GM18873 (cell line): Measurements from ENCODE around the gene PHF20.
A peak's percentile ranks its signal among the peaks of the same experiment; 100 is the strongest.
"Not testable (repeated sequence)": the region's sequence is repeated elsewhere in the genome, so short reads cannot be mapped to it uniquely, and the experiment has no call there.

Experiments
- ATAC-seq: cut with Tn5 transposase; IDR thresholded peaks from one replicate; pipeline ENCODE4 v1.9.1; 2021; ENCODE audit warnings: mild to moderate bottlenecking, moderate library complexity, moderate number of reproducible peaks; ENCODE audit not compliant: unreplicated experiment, low FRiP score

Gene PHF20

DNA sequence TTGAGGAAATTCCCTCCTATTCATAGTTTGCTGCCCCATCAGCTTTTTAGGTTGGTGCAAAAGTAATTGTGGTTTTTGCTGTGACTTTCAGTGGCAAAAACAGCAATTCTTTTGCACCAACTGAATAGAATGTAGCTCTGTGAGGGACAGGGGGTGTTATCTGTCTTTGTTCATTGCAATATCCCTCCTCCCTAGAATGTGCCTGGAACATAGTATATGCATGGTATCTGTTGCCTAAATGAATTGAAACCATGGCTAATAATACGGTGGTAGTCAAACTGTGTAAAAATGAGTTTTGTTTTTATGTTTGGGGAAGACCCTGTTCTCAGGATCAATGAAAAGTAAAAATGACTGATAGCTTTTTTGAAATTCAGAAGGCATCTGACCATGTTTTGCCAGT lies 137.4 kb downstream of the PHF20 start:
- ATAC-seq, result no peak

DNA sequence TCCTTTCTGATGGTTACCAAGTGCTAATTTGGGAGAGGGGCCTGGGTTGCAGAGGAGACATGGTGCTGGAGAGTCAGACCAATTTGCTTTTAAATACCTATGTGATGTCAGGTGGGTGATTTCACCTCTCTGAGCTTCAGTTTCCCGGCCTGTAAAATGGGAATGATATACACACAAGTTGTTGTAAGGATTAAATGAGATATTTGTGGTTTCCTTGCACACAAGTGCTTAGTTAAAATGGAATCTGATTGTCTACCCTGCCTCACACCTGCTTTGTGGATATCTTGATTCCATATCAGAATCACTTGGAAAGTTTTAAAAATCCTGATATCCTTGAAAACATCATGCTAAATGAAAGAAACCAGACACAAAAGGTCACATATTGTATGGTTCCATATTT lies 138.0 kb downstream of the PHF20 start:
- no peak for ATAC-seq

DNA sequence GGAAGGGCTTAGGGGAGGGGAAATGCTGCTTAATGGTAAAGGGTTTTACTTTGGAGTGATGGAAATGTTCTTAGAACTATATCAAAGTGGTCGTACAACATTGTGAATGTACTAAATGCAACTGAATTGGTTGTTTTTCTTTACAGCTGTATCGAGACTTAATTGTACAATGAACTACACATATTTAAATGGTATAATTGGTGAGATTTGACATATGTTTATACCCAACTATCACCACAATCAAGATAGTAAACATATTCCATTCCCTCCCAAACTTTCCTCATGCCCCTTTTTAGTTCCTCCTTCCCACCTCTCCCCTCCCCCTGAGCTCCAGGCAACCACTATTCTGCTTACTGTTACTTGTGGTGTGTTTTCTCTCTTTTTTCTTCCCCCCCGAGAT lies 138.4 kb downstream of the PHF20 start:
- ATAC-seq, result no peak

DNA sequence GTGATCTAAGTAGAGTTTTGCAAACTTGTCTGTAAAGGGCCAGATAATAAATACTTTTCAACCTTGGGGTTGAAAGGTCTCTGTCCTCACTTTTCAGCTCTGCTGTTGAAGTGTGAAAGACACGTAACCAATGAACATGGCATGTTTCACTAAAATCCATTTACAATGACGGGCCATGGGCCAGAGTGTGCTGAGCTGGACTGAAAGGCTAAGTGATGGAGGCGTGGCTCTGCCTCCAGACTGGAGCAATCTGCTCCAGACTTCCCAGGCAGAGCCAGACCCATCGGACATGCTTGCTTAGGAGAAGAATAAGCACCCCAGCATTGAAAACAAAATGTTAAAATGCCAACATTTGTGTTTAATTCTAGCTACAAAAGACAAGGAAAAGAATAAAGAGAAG lies 141.1 kb downstream of the PHF20 start:
- no peak for ATAC-seq

DNA sequence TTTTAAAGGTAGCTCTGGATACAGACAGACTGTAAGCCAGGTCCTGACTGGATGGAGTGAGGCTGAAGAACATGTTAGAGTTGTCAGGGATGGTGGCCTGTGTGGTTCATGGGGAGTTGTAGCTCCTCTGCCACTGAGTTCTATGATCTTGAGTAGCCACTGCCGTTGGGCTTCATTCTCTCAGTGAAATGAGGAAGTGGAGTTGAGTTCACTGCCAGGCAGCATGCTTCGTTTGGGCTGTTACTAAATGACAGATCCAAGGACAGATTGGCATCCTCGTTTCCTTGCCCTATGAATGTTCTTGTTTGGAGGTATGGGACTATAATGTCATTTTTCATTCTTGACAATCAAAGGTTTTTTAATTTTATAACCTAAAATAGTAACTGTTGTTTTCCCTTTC lies 145.3 kb downstream of the PHF20 start:
- no peak for ATAC-seq

DNA sequence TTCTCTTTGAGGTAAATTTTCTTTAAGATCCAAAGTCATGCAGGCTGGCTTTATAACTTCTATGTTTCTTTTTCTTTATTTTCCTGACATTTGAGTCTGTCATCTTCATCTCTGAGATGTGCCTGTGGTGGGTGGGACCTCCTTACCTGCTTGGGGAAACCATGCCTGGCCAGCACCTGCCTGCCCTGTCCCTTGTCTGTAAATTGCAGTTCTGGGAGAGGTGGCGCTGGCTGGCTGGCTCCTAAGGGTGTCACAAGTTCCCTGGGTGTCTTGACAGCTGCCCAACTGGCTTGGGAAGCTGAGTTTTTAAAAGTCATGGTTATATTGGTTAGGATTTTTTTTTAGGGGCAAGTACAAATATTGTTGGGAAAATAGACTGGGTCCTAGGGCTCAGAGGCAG lies 146.2 kb downstream of the PHF20 start:
- ATAC-seq, result no peak

DNA sequence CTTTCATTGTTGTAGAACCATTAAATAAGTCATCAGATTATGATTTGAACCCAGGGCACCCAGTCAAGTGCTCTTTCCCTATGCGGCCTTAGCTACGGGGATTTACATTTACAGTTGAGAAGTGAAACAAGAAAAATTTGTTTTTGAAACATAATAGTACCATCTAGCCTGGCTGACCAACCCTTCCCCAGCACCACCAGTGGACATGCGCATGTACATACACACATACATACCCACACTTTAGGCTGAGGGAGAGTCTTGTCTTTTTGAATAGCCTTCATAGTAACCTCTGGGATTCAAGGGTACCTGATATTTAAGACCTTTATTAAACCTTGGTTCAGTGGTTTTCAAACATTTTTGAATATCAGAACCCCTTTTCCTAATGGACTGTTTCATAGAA lies 148.7 kb downstream of the PHF20 start:
- ATAC-seq, result no peak

DNA sequence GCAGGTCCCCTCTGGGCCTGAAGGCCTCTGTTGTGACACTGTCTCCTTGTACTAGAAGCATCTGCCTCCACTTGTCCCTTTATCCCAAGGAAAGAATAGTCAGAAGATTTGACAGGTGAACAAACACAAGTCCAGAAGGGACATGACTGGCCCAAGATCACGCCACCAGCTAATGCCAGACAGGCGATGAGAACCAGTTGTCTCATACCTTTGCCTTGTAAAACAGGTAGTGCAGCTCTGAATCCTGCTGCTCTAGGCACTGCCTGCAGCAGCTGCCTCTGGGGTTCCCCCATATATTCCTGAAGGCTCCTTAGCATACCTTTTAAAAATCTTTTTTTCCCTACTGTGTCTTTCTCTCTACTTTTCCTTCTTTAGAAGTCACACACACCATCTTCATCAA lies 157.5 kb downstream of the PHF20 start:
- ATAC-seq, result no peak

DNA sequence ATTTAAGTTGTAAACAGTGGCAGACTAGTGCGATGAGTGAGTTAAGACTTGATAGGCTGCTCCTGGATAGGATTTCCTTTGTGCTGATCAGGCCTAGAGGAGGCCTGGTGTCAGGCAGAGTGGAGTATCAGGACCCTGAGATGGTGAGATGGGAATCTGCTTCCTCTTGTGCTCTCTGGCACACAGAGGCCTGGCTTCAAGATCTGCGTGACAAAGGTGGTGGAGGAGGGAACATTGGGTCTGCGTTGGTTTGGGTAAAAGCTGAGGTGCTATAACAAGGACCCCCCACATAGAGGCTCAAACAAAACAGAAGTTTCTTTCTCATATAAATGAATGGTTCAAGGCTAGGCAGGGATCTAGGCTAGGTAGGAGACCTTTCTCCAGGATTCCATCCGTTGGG lies 162.2 kb downstream of the PHF20 start:
- no peak for ATAC-seq

DNA sequence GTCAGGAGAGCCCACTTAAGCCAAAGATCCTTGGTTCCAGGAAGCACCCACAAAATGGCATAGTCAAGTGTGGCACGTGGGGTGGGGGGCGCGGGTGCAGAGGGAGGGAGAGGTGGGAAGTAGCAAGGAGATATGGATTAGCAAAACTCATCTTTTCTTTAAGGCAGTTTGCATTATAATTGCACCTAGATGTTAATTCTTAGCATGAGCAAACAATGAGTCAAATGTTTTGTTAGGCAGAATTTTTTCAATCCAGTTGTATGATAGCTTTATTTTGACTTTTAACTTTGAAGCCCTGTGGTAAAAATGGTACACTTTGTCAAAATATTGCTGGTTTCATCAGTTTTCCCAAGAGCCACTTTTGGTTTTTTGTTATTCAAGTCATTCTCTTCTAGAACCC lies 167.4 kb downstream of the PHF20 start:
- ATAC-seq, result no peak

DNA sequence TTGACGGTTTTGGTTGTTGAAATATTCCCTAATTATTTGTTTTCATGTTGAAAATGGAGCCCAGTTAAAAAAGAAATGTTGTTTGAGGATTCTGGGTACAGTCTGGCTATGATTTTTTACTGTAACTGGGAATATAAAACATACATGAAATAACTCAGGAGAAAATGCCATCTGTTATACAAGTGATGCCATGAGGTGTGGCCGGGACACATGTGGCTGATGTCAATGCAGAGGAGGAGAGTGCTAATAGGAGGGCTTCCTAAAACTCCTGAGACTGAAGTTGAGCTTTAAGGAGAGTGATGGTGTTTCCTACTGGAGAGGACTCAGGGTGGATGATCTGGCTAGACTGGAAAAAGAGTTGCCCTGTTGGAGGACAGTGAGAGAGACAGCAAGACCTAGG lies 169.8 kb downstream of the PHF20 start:
- no peak for ATAC-seq

DNA sequence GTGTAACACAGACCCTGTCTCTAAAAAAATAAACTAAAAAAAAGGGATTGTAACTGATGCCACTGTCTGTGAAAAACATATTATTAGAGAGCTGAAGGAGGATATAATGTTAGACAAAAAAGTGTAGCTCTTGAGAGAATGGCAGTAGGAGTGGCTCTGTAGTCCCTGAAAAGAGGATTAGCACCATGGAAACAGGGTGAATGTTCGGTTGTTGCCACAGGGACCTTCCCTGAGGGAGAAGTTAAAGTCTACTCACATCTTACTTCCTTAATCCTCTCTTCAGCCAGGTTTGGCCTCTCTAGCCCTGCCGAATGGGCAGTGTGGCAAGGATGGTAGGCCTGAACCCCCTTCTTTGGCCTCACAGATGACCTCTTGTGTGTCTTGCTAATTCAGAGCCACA lies 170.4 kb downstream of the PHF20 start:
- ATAC-seq, result no peak

DNA sequence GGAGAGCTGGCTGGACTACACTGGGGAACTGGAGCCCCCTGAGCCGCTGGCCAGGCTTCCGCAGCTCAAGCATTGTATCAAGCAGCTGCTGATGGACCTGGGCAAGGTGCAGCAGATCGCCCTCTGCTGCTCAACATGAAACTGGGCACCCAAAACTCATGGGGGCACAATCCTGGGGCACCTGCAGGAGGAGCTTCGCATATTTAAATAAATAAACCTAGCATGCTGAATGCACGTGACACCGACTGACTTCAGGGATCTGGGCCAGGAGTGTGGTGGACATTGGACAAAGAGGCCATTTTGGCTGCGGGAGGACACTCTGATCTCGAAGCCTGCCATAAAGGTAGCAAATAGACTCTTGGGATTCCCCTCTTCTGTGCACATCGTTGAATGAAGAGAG lies 175.7 kb downstream of the PHF20 start:
- no peak for ATAC-seq

DNA sequence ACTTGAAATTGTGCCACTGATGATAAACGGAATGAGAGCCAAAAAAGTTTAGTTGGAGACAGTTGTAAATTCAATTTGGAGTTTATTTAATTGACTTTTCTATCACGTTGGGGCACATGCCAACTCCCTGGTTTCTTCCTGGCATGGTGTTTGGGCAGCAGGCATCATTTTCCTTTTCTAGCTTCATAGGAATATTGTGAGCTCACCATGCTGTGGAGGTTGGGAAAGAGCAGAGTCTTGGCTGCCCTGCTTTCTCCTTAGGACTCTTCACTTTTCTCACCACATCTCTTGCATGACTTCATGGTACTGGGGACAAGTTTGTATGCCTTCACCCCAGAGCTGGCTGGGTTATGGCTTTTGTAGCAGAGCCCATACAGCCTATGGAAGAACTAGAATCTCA lies 176.1 kb downstream of the PHF20 start:
- ATAC-seq, result no peak

DNA sequence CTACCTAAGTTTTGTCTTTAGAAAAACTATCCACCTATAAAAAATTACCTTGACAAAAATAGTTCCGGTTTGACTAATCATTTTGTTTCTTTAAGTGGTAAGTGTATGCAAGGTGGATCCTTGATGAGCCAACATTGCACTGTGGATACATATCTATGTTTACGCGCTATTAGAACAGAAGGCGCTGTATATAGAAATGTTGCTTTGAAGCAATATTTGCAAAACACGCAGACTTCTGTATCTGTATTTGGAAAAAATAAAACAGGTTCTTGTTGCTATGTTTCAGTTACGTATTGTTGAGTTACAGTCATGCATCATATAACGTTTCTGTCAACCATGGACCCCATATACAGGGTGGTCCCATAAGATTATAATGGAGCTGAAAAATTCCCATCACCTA lies 178.3 kb downstream of the PHF20 start:
- no peak for ATAC-seq

DNA sequence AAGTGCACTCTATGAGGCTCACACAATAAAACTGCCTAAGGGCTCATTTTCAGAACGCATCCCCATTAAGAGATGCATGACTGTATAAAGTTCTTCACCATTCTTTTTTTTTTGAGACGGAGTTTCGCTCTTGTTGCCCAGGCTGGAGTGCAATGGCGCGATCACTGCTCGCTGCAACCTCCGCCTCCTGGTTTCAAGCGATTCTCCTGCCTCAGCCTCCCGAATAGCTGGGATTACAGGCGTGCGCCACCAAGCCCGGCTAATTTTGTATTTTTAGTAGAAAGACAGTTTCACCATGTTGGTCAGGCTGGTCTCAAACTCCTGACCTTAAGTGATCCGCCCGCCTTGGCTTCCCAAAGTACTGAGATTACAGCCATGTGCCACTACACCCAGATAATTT lies 180.3 kb downstream of the PHF20 start:
- not testable (repeated sequence) for ATAC-seq

DNA sequence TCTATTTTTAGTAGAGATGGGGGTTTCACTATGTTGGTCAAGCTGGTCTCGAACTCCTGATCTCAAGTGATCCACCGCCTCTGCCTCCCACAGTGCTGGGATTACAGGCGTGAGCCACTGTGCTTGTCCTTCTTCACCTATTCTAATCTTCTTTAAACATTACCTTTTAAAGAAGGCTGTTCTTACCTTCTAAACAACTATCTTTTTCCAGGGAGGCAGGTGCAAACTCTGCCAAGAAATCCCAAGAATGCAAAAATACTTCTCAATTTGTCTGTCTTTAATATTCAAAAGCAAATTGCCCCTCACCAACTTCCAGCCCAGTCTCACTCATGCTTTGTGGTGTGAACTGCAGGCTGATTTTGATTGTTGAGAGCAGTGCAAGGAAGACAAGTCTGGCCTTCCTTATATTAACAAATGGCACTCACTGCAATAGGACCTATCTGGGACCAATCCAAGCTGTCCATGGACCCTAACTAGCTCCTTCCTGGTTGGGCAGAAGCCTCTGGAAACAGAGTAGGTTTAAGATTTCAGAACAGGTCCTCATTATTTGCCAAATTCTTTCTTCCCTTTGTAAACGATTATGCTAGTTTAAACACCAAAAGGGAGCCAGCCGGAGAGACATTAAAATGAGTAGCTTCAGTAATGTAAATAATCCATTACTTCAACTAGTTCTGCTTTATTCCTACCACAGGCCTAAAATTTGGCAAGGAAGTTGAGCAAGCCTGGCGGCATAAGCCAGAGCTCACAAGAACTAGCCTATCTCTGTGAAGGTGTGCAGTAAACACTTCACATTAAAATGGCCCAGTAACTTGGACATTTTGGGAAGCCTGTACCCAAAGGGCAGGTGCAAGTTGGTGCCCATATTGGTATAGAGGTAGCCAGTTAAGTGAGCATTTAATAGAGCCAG lies 180.9 kb downstream of the PHF20 start:
- no peak for ATAC-seq

DNA sequence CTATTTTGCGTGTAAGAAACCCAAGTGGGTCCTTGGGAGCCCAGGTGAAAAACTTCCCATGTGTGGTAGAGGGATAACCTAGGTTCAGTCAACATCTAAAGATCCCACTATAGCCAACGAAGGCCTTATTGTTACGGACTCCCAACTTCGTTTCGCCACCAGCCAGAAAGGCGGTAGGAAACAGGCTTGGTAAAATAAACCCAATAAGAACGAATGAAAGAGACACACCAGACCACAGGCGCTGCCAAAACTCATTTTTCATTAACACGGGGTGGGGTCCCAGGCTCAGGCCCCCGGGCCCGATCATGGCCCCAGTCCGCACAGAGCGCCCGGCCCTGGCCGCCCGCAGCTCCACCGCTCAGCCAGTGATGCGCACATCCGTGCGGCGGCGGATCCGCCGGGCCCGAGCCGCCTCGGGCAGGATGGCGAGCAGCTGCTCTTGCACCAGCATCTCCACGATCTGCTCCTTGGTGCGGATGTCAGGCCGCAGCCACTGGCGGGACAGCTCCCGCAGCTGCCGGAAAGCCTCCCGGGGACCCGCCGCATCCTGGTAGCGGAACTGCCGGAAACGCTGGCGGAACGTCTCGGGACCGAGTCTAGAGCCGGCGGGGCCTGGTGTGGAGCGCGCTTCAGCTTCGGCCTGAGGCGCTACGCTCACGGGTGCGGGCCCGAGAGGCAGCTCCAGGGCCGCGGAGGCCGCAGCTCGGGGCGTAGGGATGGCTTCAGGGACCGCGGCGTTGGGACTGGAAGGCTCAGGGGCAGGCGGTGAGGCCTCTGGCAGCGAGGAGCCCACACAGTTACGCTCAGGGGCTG lies 181.8 kb downstream of the PHF20 start:
- peak; percentile 29 for ATAC-seq

DNA sequence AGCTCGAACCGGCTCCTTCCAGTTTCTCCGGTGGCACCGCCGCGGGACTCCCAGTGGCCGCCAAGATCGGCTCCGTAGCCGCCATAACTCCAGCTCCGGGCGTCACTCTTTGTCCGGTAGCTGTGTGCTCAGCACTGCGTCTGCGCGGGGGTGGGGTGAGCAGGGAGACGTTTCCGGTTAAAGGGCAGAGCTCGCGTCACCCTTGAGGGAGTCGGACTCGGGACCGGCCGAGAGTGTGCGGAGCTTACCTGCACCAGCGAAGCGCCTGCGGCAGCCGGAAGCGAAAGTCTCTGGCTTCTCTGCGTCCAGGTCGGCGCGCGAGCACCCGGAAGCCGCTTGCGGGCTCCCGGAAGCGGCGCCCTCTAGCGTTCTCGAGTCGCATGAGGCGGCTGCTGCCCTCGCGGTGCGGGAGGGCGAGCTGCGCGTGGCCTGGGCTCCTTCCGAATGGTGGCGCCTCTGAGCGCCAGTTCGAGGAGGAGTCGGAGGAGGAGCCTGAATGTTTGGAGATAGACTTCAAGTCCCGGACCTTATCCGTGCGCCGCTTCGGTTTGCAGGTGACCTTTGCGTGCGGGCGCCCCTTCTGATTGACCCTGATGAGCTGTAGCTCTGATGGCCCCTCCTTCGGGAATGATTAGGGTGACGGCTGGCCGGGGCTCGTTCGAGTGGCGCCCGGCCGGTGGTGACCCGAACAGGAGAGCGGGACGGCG lies 182.5 kb downstream of the PHF20 start, which contains the start of gene SCAND1:
SCAND1 (minus strand) TSS at position 303 of the 707 bp plus-strand sequence; CDS start at position 85, 218 bp downstream.
- peak; percentile 79 for ATAC-seq

DNA sequence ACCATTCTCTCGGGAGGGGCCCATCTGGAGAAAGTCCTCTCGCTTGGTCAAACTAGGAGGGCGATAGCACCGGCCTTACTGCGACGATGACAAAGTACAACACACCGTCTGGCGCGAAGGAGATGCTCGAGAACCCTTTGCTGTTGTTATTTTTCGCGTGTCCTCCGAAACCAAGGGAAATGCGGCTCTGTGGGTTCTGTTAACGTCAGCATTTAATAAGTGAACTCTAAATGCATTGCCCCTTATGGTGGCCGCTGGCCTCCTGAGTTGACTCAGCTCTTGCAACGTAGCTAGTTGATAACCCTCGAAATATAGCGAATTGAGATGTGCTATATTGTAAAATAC lies 183.1 kb downstream of the PHF20 start:
- ATAC-seq, result no peak

DNA sequence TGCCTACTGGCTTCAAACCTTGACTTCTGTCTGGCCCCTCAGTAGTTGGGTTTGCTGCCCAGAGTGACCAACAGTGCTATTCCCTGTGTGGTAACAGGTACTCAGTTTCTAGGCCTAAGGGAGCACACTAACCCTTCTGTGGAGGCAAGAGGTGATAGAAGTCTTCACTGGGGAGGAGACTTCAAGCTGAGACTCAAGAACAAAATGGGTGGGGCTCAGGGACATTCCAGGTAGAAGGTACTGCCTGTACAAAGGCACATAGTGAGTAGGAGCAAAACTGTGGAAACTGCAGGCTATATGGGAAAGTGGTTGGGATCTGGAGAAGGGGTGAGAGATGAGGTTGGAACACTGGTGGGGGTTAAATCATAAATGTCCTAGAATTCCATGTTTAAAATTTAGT lies 184.8 kb downstream of the PHF20 start:
- no peak for ATAC-seq
